ENCODE results near the gene PPARG. TPM values are rescaled to one million over a fixed set of nuclear protein-coding genes. Genes with fewer than 3 reads are reported as not detected.

Gene PPARG
- total and polyA plus RNA-seq, 10 of the 15 experiments (the other 5 are each of a cell fraction or from before 2014, with no cell fraction given): 0.06 to 0.86 (median 0.12) TPM; not detected in 5

- TF ChIP-seq PML (IDR thresholded peaks at IDR 0.05; ENCODE audit: low read length) (no peak), ZNF207 (IDR thresholded peaks at IDR 0.05; ENCODE audit: borderline replicate concordance) (no peak), MTA3 (IDR thresholded peaks at IDR 0.05; ENCODE audit: borderline replicate concordance, low read length) (no peak)
Measured at GRCh38 chr3:12356175-12356574, 67.3 kb downstream of the PPARG start (continued).

DNA sequence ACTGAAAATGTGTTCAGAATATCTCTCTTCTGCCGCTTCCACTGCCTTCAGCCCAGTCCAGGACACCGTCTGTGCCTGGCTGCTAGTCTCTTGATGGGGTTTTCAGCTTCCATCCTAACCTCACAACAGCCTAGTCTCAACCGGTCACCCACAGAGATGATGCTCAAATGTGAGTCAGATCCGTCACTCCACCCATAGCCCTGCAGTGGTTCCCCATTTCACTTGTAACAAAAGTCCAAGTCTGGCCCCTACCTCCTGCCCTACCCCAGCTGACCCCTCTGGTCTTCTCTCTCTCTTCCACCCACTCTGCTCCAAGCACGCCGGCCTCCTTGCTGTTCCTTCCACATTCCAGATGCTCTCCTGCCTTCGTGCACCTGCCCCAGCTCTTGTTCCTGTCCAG is 68.1 kb downstream of the PPARG start:
- intact Hi-C loops (cut with micrococcal nuclease; ENCODE audit: unreplicated experiment) (no loop called here), in situ Hi-C loops (cut with MboI) (no loop called here)
- RAD21 ChIA-PET (ENCODE audit: unreplicated experiment): no interaction called here
- H2AFZ ChIP-seq (ENCODE audit: control insufficient read depth, low read depth, low read length): no peak overlapping the region
- H3K4me3 ChIP-seq: no peak overlapping the region
- ATAC-seq (peak; percentile 57), FAIRE-seq (no peak), DNase-seq (ENCODE audit: low read depth, low spot score) (no peak)
- no TSS peak for BruUV-seq (replicated peaks)
- no peak overlapping the region for H3K9ac ChIP-seq (ENCODE audit: control insufficient read depth, insufficient read depth, low read length)
- TF ChIP-seq RBBP5 (conservative IDR thresholded peaks at IDR 0.05) (no peak), FOXM1 (IDR thresholded peaks at IDR 0.05; ENCODE audit: low read depth, low read length) (no peak), SRF (IDR thresholded peaks at IDR 0.05; ENCODE audit: low read depth in 2 of 2, low read length in 2 of 2) (no peak), KLF5 (IDR thresholded peaks at IDR 0.05; ENCODE audit: partially characterized antibody) (no peak), MLLT1 (IDR thresholded peaks at IDR 0.05) (no peak), CBX3 (IDR thresholded peaks at IDR 0.05; ENCODE audit: borderline replicate concordance, low read depth) (no peak), POU2F2 (IDR thresholded peaks at IDR 0.05; ENCODE audit: borderline replicate concordance, low read depth, low read length) (no peak), FOXK2 (IDR thresholded peaks at IDR 0.05) (no peak), NFXL1 (IDR thresholded peaks at IDR 0.05; ENCODE audit: borderline replicate concordance) (no peak), CBX5 (IDR thresholded peaks at IDR 0.05; ENCODE audit: low read depth) (no peak), GABPA (IDR thresholded peaks at IDR 0.05; ENCODE audit: low read depth) (no peak), IKZF2 (IDR thresholded peaks at IDR 0.05) (no peak)
- TF ChIP-seq, protein P1, sequence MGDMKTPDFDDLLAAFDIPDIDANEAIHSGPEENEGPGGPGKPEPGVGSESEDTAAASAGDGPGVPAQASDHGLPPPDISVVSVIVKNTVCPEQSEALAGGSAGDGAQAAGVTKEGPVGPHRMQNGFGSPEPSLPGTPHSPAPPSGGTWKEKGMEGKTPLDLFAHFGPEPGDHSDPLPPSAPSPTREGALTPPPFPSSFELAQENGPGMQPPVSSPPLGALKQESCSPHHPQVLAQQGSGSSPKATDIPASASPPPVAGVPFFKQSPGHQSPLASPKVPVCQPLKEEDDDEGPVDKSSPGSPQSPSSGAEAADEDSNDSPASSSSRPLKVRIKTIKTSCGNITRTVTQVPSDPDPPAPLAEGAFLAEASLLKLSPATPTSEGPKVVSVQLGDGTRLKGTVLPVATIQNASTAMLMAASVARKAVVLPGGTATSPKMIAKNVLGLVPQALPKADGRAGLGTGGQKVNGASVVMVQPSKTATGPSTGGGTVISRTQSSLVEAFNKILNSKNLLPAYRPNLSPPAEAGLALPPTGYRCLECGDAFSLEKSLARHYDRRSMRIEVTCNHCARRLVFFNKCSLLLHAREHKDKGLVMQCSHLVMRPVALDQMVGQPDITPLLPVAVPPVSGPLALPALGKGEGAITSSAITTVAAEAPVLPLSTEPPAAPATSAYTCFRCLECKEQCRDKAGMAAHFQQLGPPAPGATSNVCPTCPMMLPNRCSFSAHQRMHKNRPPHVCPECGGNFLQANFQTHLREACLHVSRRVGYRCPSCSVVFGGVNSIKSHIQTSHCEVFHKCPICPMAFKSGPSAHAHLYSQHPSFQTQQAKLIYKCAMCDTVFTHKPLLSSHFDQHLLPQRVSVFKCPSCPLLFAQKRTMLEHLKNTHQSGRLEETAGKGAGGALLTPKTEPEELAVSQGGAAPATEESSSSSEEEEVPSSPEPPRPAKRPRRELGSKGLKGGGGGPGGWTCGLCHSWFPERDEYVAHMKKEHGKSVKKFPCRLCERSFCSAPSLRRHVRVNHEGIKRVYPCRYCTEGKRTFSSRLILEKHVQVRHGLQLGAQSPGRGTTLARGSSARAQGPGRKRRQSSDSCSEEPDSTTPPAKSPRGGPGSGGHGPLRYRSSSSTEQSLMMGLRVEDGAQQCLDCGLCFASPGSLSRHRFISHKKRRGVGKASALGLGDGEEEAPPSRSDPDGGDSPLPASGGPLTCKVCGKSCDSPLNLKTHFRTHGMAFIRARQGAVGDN (IDR thresholded peaks at IDR 0.05): no peak
- CTCF ChIA-PET: no interaction called here
- no peak overlapping the region for H3K27ac ChIP-seq (ENCODE audit: control insufficient read depth, insufficient read depth)
- H3K9me3 ChIP-seq (replicated peaks; ENCODE audit: control insufficient read depth, insufficient read depth, low read length): no peaks in the 10 kb centered on the region
- no peaks in the 10 kb centered on the region for H4K20me1 ChIP-seq (ENCODE audit: control insufficient read depth, insufficient read depth)
- SMC1A ChIA-PET (ENCODE audit: uncharacterized antibody, unreplicated experiment): no interaction called here
- H3K4me1 ChIP-seq (ENCODE audit: control insufficient read depth, insufficient read depth, low read length): no peaks in the 10 kb centered on the region
- no peaks in the 10 kb centered on the region; a peak in 2 of 4 replicates for H3K27me3 ChIP-seq (replicated peaks in 1 of 2; ENCODE audit: control insufficient read depth in 2 of 2, insufficient read depth in 2 of 2, low read length in 1 of 2)
- no peak overlapping the region for H3K4me2 ChIP-seq (ENCODE audit: control insufficient read depth, insufficient read depth)
- 32% methylated on average over 7 of the region's 7 CpGs for WGBS (ENCODE audit: insufficient coverage, insufficient replicate concordance, low lambda C conversion rate, missing lambda C conversion rate)
- no peaks in the 10 kb centered on the region for H3K79me2 ChIP-seq (ENCODE audit: control insufficient read depth, insufficient read depth, low read length)
- POLR2A ChIA-PET: no interaction called here
- H3K36me3 ChIP-seq (ENCODE audit: control insufficient read depth in 2 of 2, insufficient read depth in 2 of 2, low read length in 1 of 2): no peaks in the 10 kb centered on the region
